Measurements from ENCODE around the gene ATN1. TPM values are rescaled to one million over a fixed set of nuclear protein-coding genes. Genes with fewer than 3 reads are reported as not detected.
A peak's percentile ranks its signal among the peaks of the same experiment; 100 is the strongest.
"Not testable (repeated sequence)": the region's sequence is repeated elsewhere in the genome, so short reads cannot be mapped to it uniquely, and the experiment has no call there.

The ATN1 gene
- total RNA-seq, 1 experiment from 2014 or later, result 82.3 TPM

DNA sequence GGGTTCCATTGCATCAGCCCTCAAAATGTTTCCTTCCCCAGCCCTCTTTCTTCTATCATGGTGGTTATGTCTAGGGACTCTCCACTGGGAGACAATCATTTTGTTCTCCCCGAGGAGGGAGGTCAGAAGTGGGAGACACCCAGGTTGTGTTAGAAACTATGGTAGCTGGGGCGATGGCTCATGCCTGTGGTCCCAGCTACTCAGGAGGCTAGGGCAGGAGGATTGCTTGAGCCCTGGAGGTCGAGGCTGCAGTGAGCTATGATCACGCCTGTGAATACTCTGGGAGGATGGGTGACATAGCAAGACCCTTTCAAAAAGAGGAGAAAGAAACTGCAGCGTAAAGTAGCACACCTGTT, 36.1 kb upstream of the ATN1 start:
- H3K4me1 ChIP-seq (ENCODE audit: control insufficient read depth, insufficient read depth, low read length), result 0 out of 2 replicates have a peak, but pooled peaks cover 4% of the 10 kb centered on the region
- peak overlapping the region; percentile 49 to 76 for H3K4me3 ChIP-seq (ENCODE audit: low read depth in 2 of 2, low read length in 2 of 2)
- intact Hi-C loops (cut with micrococcal nuclease; ENCODE audit: unreplicated experiment) (no loop called here), in situ Hi-C loops (cut with HindIII; ENCODE audit: low pct_unique_long_range_greater_than_20kb, low sequenced_read_pairs) (no loop called here)
- H3K27me3 ChIP-seq (ENCODE audit: control insufficient read depth, insufficient read depth, low read length), result no peaks in the 10 kb centered on the region
- no peaks in the 10 kb centered on the region for H3K9me3 ChIP-seq (ENCODE audit: control insufficient read depth, insufficient read depth, low read depth, low read length)
- CTCF ChIA-PET, result interaction anchor here (0.8 to 1.0 kb wide), 2 partner anchors 18 to 22 kb away, joined by 4 read pairs; partner anchors contain the start of gene SPSB2
- H3K36me3 ChIP-seq (ENCODE audit: control insufficient read depth, insufficient read depth, low read length), result no peaks in the 10 kb centered on the region
- TF ChIP-seq SIN3A (IDR thresholded peaks at IDR 0.05; ENCODE audit: borderline replicate concordance, insufficient read depth, low read depth, low read length) (no peak), TCF7L2 (IDR thresholded peaks at IDR 0.05; ENCODE audit: low read depth, low read length) (no peak), POLR2AphosphoS5 (IDR thresholded peaks at IDR 0.05; ENCODE audit: low read depth, low read length) (no peak)
- TF ChIP-seq, protein P1, sequence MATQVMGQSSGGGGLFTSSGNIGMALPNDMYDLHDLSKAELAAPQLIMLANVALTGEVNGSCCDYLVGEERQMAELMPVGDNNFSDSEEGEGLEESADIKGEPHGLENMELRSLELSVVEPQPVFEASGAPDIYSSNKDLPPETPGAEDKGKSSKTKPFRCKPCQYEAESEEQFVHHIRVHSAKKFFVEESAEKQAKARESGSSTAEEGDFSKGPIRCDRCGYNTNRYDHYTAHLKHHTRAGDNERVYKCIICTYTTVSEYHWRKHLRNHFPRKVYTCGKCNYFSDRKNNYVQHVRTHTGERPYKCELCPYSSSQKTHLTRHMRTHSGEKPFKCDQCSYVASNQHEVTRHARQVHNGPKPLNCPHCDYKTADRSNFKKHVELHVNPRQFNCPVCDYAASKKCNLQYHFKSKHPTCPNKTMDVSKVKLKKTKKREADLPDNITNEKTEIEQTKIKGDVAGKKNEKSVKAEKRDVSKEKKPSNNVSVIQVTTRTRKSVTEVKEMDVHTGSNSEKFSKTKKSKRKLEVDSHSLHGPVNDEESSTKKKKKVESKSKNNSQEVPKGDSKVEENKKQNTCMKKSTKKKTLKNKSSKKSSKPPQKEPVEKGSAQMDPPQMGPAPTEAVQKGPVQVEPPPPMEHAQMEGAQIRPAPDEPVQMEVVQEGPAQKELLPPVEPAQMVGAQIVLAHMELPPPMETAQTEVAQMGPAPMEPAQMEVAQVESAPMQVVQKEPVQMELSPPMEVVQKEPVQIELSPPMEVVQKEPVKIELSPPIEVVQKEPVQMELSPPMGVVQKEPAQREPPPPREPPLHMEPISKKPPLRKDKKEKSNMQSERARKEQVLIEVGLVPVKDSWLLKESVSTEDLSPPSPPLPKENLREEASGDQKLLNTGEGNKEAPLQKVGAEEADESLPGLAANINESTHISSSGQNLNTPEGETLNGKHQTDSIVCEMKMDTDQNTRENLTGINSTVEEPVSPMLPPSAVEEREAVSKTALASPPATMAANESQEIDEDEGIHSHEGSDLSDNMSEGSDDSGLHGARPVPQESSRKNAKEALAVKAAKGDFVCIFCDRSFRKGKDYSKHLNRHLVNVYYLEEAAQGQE (IDR thresholded peaks at IDR 0.05; ENCODE audit: insufficient read depth in 1 of 2, low read depth in 2 of 2, low read length in 1 of 2), result no peak
- TF ChIP-seq, protein P2, sequence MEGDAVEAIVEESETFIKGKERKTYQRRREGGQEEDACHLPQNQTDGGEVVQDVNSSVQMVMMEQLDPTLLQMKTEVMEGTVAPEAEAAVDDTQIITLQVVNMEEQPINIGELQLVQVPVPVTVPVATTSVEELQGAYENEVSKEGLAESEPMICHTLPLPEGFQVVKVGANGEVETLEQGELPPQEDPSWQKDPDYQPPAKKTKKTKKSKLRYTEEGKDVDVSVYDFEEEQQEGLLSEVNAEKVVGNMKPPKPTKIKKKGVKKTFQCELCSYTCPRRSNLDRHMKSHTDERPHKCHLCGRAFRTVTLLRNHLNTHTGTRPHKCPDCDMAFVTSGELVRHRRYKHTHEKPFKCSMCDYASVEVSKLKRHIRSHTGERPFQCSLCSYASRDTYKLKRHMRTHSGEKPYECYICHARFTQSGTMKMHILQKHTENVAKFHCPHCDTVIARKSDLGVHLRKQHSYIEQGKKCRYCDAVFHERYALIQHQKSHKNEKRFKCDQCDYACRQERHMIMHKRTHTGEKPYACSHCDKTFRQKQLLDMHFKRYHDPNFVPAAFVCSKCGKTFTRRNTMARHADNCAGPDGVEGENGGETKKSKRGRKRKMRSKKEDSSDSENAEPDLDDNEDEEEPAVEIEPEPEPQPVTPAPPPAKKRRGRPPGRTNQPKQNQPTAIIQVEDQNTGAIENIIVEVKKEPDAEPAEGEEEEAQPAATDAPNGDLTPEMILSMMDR (IDR thresholded peaks at IDR 0.05), result no peak
- TSS peak; percentile 64 for BruUV-seq (replicated peaks)
- ATAC-seq (peak; percentile 10; the same call in 1 of the 2 replicates), DNase-seq (ENCODE audit: low read depth, low spot score) (no peak)
- peak overlapping the region; percentile 84 for H3K27ac ChIP-seq (ENCODE audit: low read length)
- POLR2A ChIA-PET, result interaction anchor here (0.6 to 1.0 kb wide), 2 partner anchors 19 to 173 kb away, joined by 3 read pairs; no protein-coding TSS in a partner anchor

DNA sequence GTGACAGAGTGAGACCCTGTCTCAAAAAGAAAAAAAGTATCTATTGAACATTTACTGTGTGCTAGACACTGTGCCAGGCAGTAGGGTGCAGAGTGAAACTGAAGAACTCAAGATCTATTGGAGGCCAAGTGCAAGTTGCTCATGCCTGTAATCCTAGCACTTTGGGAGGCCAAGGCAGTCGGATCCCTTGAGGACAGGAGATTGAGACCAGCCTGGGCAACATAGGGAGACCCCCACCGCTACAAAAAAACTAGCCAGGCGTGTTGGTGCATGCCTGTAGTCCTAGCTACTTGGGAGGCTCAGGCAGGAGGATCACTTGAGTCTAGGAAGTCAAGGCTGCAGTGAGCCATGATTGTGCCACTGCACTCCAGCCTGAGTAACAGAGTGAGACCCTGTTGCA, 35.1 kb upstream of the ATN1 start:
- H3K4me1 ChIP-seq (ENCODE audit: control insufficient read depth, insufficient read depth, low read length); DNase-seq (ENCODE audit: low read depth, low spot score); in situ Hi-C loops (cut with HindIII; ENCODE audit: low pct_unique_long_range_greater_than_20kb, low sequenced_read_pairs); H3K27ac ChIP-seq (ENCODE audit: low read length); intact Hi-C loops (cut with micrococcal nuclease; ENCODE audit: unreplicated experiment); BruUV-seq (replicated peaks); H3K9me3 ChIP-seq (ENCODE audit: control insufficient read depth, insufficient read depth, low read depth, low read length); H3K4me3 ChIP-seq (ENCODE audit: low read depth in 2 of 2, low read length in 2 of 2); H3K36me3 ChIP-seq (ENCODE audit: control insufficient read depth, insufficient read depth, low read length); POLR2A ChIA-PET; H3K27me3 ChIP-seq (ENCODE audit: control insufficient read depth, insufficient read depth, low read length); ATAC-seq: not testable (repeated sequence)
- CTCF ChIA-PET, result interaction anchor here (0.7 kb wide), 1 partner anchor 22 kb away, joined by 4 read pairs; no protein-coding TSS in a partner anchor

DNA sequence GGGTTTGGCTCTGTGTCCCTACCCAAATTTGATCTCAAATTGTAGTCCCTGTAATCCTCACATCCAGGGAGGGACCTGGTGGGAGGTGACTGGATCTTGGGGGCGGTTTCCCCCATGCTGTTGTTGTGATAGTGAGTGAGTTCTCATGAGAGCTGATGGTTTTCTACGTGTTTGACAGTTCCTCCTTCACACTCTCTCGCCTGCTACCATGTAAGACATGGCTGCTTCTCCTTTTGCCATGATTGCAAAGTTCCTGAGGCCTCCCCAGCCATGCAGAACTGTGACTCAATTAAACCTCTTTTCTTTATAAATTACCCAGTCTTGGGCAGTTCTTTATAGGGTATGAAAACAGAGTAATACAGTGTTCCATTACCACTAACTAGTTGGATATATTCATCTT, 33.4 kb upstream of the ATN1 start:
- TF ChIP-seq TCF7L2 (IDR thresholded peaks at IDR 0.05; ENCODE audit: low read depth, low read length) (no peak), SIN3A (IDR thresholded peaks at IDR 0.05; ENCODE audit: borderline replicate concordance, insufficient read depth, low read depth, low read length) (no peak), POLR2AphosphoS5 (IDR thresholded peaks at IDR 0.05; ENCODE audit: low read depth, low read length) (no peak)
- TF ChIP-seq, protein P2 (IDR thresholded peaks at IDR 0.05), result no peak
- TF ChIP-seq, protein P1 (IDR thresholded peaks at IDR 0.05; ENCODE audit: insufficient read depth in 1 of 2, low read depth in 2 of 2, low read length in 1 of 2), result no peak
- Histone ChIP-seq H3K36me3 (ENCODE audit: control insufficient read depth, insufficient read depth, low read length) (no peaks in the 10 kb centered on the region), H3K27me3 (ENCODE audit: control insufficient read depth, insufficient read depth, low read length) (no peaks in the 10 kb centered on the region), H3K9me3 (ENCODE audit: control insufficient read depth, insufficient read depth, low read depth, low read length) (no peaks in the 10 kb centered on the region), H3K4me3 (ENCODE audit: low read depth in 2 of 2, low read length in 2 of 2) (no peak overlapping the region), H3K4me1 (ENCODE audit: control insufficient read depth, insufficient read depth, low read length) (0 out of 2 replicates have a peak, but pooled peaks cover 4% of the 10 kb centered on the region), H3K27ac (ENCODE audit: low read length) (no peak overlapping the region)
- ATAC-seq, result no peak
- ChIA-PET POLR2A (interaction anchor here (0.7 kb wide), 1 partner anchor 23 kb away, joined by 8 read pairs; no protein-coding TSS in a partner anchor), CTCF (interaction anchor here (1.0 kb wide), 1 partner anchor 247 kb away, joined by 8 read pairs; no protein-coding TSS in a partner anchor)
- no peak for DNase-seq (ENCODE audit: low read depth, low spot score)
- intact Hi-C loops (cut with micrococcal nuclease; ENCODE audit: unreplicated experiment), result no loop called here
- in situ Hi-C loops (cut with HindIII; ENCODE audit: low pct_unique_long_range_greater_than_20kb, low sequenced_read_pairs), result no loop called here
- no TSS peak for BruUV-seq (replicated peaks)

All from Panc1 (cell line).